CD4-positive, alpha-beta T cell treated with Interleukin-12 subunit alpha and Interleukin-12 subunit beta, for 1 hour (primary cell): ENCODE measurements around the gene CCND2.

ENCODE experiments used
- DNase-seq: peaks from one replicate; pipeline ENCODE4 v3.0.0-alpha.2; 2020

Gene CCND2

GRCh38 chr12:4278329-4279197 is 5.0 kb downstream of the CCND2 start:
- DNase-seq, result no peak

- no peak for DNase-seq
Measured at GRCh38 chr12:4279198-4279690, 5.7 kb downstream of the CCND2 start.

- DNase-seq, result no peak
Measured at GRCh38 chr12:4280351-4281163, 7.0 kb downstream of the CCND2 start.

GRCh38 chr12:4281173-4281654 is 7.7 kb downstream of the CCND2 start:
- DNase-seq, result no peak

GRCh38 chr12:4282103-4282891 is 8.7 kb downstream of the CCND2 start:
- DNase-seq, result no peak

- DNase-seq, result no peak
Measured at GRCh38 chr12:4282892-4283511, 9.4 kb downstream of the CCND2 start.

- DNase-seq, result no peak
Measured at GRCh38 chr12:4283512-4284255, 10.1 kb downstream of the CCND2 start.

GRCh38 chr12:4284306-4284705 is 10.7 kb downstream of the CCND2 start:
- no peak for DNase-seq

- DNase-seq, result no peak
Measured at GRCh38 chr12:4285070-4285469, 11.5 kb downstream of the CCND2 start.

GRCh38 chr12:4286228-4286627 is 12.7 kb downstream of the CCND2 start:
- DNase-seq, result no peak

- no peak for DNase-seq
Measured at GRCh38 chr12:4286771-4287317, 13.3 kb downstream of the CCND2 start.

- no peak for DNase-seq
Measured at GRCh38 chr12:4287325-4288211, 14.0 kb downstream of the CCND2 start.

- DNase-seq, result no peak
Measured at GRCh38 chr12:4288296-4289131, 15.0 kb downstream of the CCND2 start.

GRCh38 chr12:4289231-4289878 is 15.8 kb downstream of the CCND2 start:
- DNase-seq, result no peak

GRCh38 chr12:4289998-4290790 is 16.6 kb downstream of the CCND2 start:
- DNase-seq, result no peak

- no peak for DNase-seq
Measured at GRCh38 chr12:4292341-4293073, 18.9 kb downstream of the CCND2 start.
